ENCODE data around the gene GUCD1. TPM values are rescaled to one million over a fixed set of nuclear protein-coding genes. Genes with fewer than 3 reads are reported as not detected.
A peak's percentile ranks its signal among the peaks of the same experiment; 100 is the strongest.
"Not testable (repeated sequence)": the region's sequence is repeated elsewhere in the genome, so short reads cannot be mapped to it uniquely, and the experiment has no call there.

Gene GUCD1
- polyA plus RNA-seq, 2 of the 4 experiments (the other 2 are of a cell fraction), result 37.1 to 43.5 TPM

DNA sequence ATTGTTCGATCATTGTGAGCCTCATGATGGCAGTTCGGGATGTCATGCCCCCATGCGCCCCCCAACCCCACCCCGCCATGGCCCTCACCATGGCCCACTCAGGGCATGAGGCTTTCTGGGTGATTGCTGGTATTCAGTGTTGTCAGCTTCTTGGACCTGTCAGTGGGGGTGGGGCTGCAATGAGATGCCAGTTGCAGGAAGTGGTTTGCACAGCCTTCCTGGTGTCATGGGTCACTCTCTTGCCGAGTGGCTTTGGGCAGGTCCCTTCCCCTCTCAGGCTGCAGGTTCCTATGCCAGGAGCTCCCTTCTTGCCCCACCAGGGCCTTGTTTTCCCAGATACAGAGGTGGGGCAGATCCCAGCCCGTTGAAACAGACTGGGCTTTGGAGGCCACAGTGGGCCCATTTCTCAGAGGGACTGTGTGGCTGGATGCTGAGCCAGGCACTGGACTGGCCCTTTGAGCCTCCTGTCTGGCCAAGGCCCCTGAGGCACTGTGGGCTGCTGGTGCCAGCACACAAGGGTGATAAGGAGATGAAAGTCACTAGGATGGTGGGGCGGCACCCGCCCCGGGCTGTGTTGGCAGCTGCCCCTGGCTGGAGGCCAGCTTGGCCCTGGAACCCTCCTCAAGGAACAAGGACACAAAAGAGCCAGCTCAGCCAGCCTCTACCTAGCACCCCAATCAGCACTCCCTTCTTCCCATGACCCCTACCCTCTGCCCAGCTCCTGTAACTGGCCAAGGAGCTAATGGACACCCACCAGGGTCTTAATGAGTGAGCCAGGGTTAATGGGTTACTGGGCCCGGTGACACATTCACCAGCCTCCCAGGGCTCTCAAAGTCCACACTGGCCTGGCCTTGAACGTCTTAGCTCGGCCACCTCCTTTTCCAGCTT, 46.5 kb upstream of the GUCD1 start:
- WGBS (ENCODE audit: missing lambda C conversion rate), result 50% methylated on average over 2 of the region's 12 CpGs
- Histone ChIP-seq H3K4me1 (peaks cover 42% of the 10 kb centered on the region), H3K4me3 (no peak overlapping the region), H3K27ac (peak overlapping the region; percentile 87 to 94), H3K4me2 (peak overlapping the region; percentile 97), H3K9me3 (no peaks in the 10 kb centered on the region)
- POLR2A ChIA-PET, result no interaction called here
- peak in 1 of 2 experiments; percentile 58 for DNase-seq (ENCODE audit: low read depth in 1 of 2, low spot score in 1 of 2)
- TF ChIP-seq, protein P1, sequence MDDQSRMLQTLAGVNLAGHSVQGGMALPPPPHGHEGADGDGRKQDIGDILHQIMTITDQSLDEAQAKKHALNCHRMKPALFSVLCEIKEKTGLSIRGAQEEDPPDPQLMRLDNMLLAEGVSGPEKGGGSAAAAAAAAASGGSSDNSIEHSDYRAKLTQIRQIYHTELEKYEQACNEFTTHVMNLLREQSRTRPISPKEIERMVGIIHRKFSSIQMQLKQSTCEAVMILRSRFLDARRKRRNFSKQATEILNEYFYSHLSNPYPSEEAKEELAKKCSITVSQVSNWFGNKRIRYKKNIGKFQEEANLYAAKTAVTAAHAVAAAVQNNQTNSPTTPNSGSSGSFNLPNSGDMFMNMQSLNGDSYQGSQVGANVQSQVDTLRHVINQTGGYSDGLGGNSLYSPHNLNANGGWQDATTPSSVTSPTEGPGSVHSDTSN (IDR thresholded peaks at IDR 0.05), result no peak
- TF ChIP-seq, protein P2, sequence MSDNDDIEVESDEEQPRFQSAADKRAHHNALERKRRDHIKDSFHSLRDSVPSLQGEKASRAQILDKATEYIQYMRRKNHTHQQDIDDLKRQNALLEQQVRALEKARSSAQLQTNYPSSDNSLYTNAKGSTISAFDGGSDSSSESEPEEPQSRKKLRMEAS (IDR thresholded peaks at IDR 0.05), result peak; percentile 37; the same call in 1 of the 2 replicates
- TF ChIP-seq JUN (IDR thresholded peaks at IDR 0.05) (peak in 1 of 2 experiments; percentile 50; a peak in 1 of 5 replicates), GATA3 (IDR thresholded peaks at IDR 0.05; ENCODE audit: borderline replicate concordance) (peak; percentile 31; the same call in 1 of the 2 replicates)
- no peak for FAIRE-seq
- CTCF ChIA-PET, result no interaction called here
- ATAC-seq, result peak; percentile 2 to 34; a peak in 3 of 6 replicates

DNA sequence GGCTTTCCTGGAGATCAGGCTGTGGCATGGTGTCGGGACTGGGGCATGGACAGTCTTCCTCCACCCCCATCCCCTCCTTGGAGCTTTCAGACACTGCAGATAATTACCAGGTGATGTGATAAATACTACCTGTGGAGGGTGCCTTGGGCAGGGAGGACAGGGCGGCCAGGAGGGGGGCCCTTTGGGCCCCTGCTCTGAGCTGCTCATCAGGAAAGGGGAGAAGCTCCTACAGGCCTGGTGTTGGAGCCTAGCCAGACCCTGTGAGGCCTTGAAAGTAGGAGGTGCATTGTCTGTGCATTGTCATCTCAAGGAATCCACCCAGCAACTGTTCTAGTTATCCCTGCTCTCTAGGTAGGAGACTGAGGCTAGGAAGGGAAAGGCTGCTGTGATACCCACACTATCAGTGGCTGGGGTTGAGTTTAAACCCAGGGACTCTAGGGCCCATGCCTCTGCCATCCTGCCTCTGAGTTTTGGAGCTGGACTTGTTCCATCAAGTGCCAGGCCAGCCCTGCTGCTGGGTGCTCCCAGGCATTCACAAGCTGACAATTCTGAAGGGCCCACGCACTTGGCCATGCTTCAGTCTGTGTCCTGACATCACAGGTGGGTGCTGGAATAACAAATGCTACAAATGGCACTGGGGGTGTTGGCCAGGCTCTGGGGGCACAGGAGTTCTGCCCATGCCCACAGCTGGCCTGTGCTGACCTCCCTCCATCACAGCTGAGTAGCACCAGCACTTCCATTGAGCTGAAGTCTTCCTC, 45.2 kb upstream of the GUCD1 start:
- Histone ChIP-seq H3K4me1 (peaks cover 38% of the 10 kb centered on the region), H3K4me2 (peak overlapping the region; percentile 97), H3K27ac (peak overlapping the region; percentile 87 to 94)
- FAIRE-seq, H3K4me3 ChIP-seq, H3K9me3 ChIP-seq, ATAC-seq, POLR2A ChIA-PET: not testable (repeated sequence)
- WGBS (ENCODE audit: missing lambda C conversion rate), result 73% methylated on average over 2 of the region's 3 CpGs
- CTCF ChIA-PET, result interaction anchor here (0.6 to 1.2 kb wide), 2 partner anchors 8 to 74 kb away, joined by 3 to 4 read pairs; no protein-coding TSS in a partner anchor
- DNase-seq (ENCODE audit: low read depth in 1 of 2, low spot score in 1 of 2), result peak in 1 of 2 experiments; percentile 51

DNA sequence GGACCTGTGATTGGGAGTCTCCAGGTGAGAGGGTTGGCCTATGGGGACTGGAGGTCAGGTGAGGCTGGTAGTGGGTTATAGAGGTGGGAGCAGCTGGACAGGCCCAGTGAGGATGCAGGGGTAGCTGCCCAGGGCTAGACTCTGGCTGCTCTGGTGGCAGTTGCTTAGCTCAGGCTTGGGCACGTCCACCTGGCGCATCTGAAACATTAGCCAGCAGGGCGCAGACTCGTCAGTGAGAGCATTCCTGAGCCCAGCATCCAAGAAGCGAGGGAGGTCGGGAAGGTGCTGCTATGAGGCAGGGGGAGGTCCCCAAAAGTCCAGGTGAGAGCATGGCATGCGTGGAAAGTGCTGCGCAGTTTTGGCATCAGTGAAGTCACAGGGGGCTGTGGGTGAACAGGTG, 44.6 kb upstream of the GUCD1 start:
- Histone ChIP-seq H3K27ac (peak overlapping the region; percentile 87 to 94; a peak in 4 of 6 replicates), H3K9me3 (no peaks in the 10 kb centered on the region), H3K4me3 (no peak overlapping the region), H3K4me2 (peak overlapping the region; percentile 97), H3K4me1 (peaks cover 38% of the 10 kb centered on the region)
- POLR2A ChIA-PET, result no interaction called here
- DNase-seq (ENCODE audit: low read depth in 1 of 2, low spot score in 1 of 2) (no peak), ATAC-seq (no peak), FAIRE-seq (no peak)
- WGBS (ENCODE audit: missing lambda C conversion rate), result 93% methylated on average over 8 of the region's 8 CpGs
- CTCF ChIA-PET, result interaction anchor here (1.2 kb wide), 1 partner anchor 73 kb away, joined by 4 read pairs; no protein-coding TSS in a partner anchor
- TF ChIP-seq FOSB (CRISPR knock-in tag; IDR thresholded peaks at IDR 0.05), result no peak
- TF ChIP-seq HOXA7 (CRISPR knock-in tag; IDR thresholded peaks at IDR 0.05), result no peak
- TF ChIP-seq RNF2 (IDR thresholded peaks at IDR 0.05; ENCODE audit: borderline replicate concordance, low read depth), result no peak
- TF ChIP-seq ZNF302 (CRISPR knock-in tag; IDR thresholded peaks at IDR 0.05), result no peak
- no peak for TF ChIP-seq ESRRA (IDR thresholded peaks at IDR 0.05; ENCODE audit: borderline replicate concordance, low read length)
- no peak for TF ChIP-seq CEBPB (IDR thresholded peaks at IDR 0.05)
- TF ChIP-seq ZFP36 (IDR thresholded peaks at IDR 0.05; ENCODE audit: borderline replicate concordance, partially characterized antibody), result no peak
- no peak for TF ChIP-seq HDAC2 (IDR thresholded peaks at IDR 0.05)
- TF ChIP-seq TFCP2L1 (CRISPR knock-in tag; IDR thresholded peaks at IDR 0.05), result no peak
- TF ChIP-seq, protein P3, sequence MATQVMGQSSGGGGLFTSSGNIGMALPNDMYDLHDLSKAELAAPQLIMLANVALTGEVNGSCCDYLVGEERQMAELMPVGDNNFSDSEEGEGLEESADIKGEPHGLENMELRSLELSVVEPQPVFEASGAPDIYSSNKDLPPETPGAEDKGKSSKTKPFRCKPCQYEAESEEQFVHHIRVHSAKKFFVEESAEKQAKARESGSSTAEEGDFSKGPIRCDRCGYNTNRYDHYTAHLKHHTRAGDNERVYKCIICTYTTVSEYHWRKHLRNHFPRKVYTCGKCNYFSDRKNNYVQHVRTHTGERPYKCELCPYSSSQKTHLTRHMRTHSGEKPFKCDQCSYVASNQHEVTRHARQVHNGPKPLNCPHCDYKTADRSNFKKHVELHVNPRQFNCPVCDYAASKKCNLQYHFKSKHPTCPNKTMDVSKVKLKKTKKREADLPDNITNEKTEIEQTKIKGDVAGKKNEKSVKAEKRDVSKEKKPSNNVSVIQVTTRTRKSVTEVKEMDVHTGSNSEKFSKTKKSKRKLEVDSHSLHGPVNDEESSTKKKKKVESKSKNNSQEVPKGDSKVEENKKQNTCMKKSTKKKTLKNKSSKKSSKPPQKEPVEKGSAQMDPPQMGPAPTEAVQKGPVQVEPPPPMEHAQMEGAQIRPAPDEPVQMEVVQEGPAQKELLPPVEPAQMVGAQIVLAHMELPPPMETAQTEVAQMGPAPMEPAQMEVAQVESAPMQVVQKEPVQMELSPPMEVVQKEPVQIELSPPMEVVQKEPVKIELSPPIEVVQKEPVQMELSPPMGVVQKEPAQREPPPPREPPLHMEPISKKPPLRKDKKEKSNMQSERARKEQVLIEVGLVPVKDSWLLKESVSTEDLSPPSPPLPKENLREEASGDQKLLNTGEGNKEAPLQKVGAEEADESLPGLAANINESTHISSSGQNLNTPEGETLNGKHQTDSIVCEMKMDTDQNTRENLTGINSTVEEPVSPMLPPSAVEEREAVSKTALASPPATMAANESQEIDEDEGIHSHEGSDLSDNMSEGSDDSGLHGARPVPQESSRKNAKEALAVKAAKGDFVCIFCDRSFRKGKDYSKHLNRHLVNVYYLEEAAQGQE (IDR thresholded peaks at IDR 0.05), result no peak
- TF ChIP-seq, protein P4, sequence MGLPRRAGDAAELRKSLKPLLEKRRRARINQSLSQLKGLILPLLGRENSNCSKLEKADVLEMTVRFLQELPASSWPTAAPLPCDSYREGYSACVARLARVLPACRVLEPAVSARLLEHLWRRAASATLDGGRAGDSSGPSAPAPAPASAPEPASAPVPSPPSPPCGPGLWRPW (IDR thresholded peaks at IDR 0.05), result no peak
- no peak for TF ChIP-seq FOSL2 (IDR thresholded peaks at IDR 0.05)
- TF ChIP-seq FOSL2 (CRISPR knock-in tag; IDR thresholded peaks at IDR 0.05), result no peak
- TF ChIP-seq ZC3H11A (IDR thresholded peaks at IDR 0.05), result no peak
- no peak for TF ChIP-seq NPAS2 (CRISPR knock-in tag; IDR thresholded peaks at IDR 0.05; ENCODE audit: borderline replicate concordance)
- TF ChIP-seq, protein P5, sequence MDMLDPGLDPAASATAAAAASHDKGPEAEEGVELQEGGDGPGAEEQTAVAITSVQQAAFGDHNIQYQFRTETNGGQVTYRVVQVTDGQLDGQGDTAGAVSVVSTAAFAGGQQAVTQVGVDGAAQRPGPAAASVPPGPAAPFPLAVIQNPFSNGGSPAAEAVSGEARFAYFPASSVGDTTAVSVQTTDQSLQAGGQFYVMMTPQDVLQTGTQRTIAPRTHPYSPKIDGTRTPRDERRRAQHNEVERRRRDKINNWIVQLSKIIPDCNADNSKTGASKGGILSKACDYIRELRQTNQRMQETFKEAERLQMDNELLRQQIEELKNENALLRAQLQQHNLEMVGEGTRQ (IDR thresholded peaks at IDR 0.05), result no peak
- no peak for TF ChIP-seq NR3C1 (IDR thresholded peaks at IDR 0.05)
- no peak for TF ChIP-seq JUNB (IDR thresholded peaks at IDR 0.05)
- TF ChIP-seq HOXB5 (CRISPR knock-in tag; IDR thresholded peaks at IDR 0.05), result no peak
- no peak for TF ChIP-seq PHF8 (IDR thresholded peaks at IDR 0.05; ENCODE audit: borderline replicate concordance, low read depth)
